ENCODE data around the gene DYNC1H1.
"Not testable (repeated sequence)": the region's sequence is repeated elsewhere in the genome, so short reads cannot be mapped to it uniquely, and the experiment has no call there.

DYNC1H1 gene

GRCh38 chr14:102058961-102059360 is 94.6 kb downstream of the DYNC1H1 start:
- no peak for DNase-seq (ENCODE audit: low read depth in 2 of 2, low spot score in 1 of 2)

- DNase-seq (ENCODE audit: low read depth in 2 of 2, low spot score in 1 of 2): peak in 1 of 2 donors; percentile 45
Observed at GRCh38 chr14:102063109-102063807, 98.9 kb downstream of the DYNC1H1 start.

GRCh38 chr14:102063808-102064429 is 99.5 kb downstream of the DYNC1H1 start:
- no peak for DNase-seq (ENCODE audit: low read depth in 2 of 2, low spot score in 1 of 2)

- not testable (repeated sequence) for DNase-seq (ENCODE audit: low read depth in 2 of 2, low spot score in 1 of 2)
Observed at GRCh38 chr14:102064590-102064989, 100.2 kb downstream of the DYNC1H1 start.

- DNase-seq (ENCODE audit: low read depth in 2 of 2, low spot score in 1 of 2): no peak
Observed at GRCh38 chr14:102066041-102066451, 101.7 kb downstream of the DYNC1H1 start.

- no peak for DNase-seq (ENCODE audit: low read depth in 2 of 2, low spot score in 1 of 2)
Observed at GRCh38 chr14:102071283-102071998, 107.1 kb downstream of the DYNC1H1 start.

GRCh38 chr14:102074415-102074964 is 110.1 kb downstream of the DYNC1H1 start:
- DNase-seq (ENCODE audit: low read depth in 2 of 2, low spot score in 1 of 2): no peak

- DNase-seq (ENCODE audit: low read depth in 2 of 2, low spot score in 1 of 2): no peak
Observed at GRCh38 chr14:102075155-102075554, 110.8 kb downstream of the DYNC1H1 start.

- DNase-seq (ENCODE audit: low read depth in 2 of 2, low spot score in 1 of 2): no peak
Observed at GRCh38 chr14:102077382-102077709, 113.0 kb downstream of the DYNC1H1 start.

GRCh38 chr14:102078361-102078791 is 114.0 kb downstream of the DYNC1H1 start:
- DNase-seq (ENCODE audit: low read depth in 2 of 2, low spot score in 1 of 2): not testable (repeated sequence)

- no peak for DNase-seq (ENCODE audit: low read depth in 2 of 2, low spot score in 1 of 2)
Observed at GRCh38 chr14:102078831-102079699, 114.7 kb downstream of the DYNC1H1 start.

- DNase-seq (ENCODE audit: low read depth in 2 of 2, low spot score in 1 of 2): no peak
Observed at GRCh38 chr14:102079700-102079979, 115.3 kb downstream of the DYNC1H1 start.

GRCh38 chr14:102080183-102081080 is 116.1 kb downstream of the DYNC1H1 start:
- no peak for DNase-seq (ENCODE audit: low read depth in 2 of 2, low spot score in 1 of 2)

- no peak for DNase-seq (ENCODE audit: low read depth in 2 of 2, low spot score in 1 of 2)
Observed at GRCh38 chr14:102081231-102082080, 117.1 kb downstream of the DYNC1H1 start.

- DNase-seq (ENCODE audit: low read depth in 2 of 2, low spot score in 1 of 2): not testable (repeated sequence)
Observed at GRCh38 chr14:102084522-102084921, 120.1 kb downstream of the DYNC1H1 start.

GRCh38 chr14:102084931-102085330 is 120.6 kb downstream of the DYNC1H1 start:
- no peak for DNase-seq (ENCODE audit: low read depth in 2 of 2, low spot score in 1 of 2)

GRCh38 chr14:102085488-102085887 is 121.1 kb downstream of the DYNC1H1 start:
- DNase-seq (ENCODE audit: low read depth in 2 of 2, low spot score in 1 of 2): no peak

- peak; percentile 20 to 47 for DNase-seq (ENCODE audit: low read depth in 2 of 2, low spot score in 1 of 2)
Observed at GRCh38 chr14:102085948-102086708, 121.8 kb downstream of the DYNC1H1 start.

GRCh38 chr14:102086709-102086971 is 122.3 kb downstream of the DYNC1H1 start:
- DNase-seq (ENCODE audit: low read depth in 2 of 2, low spot score in 1 of 2): no peak
